ENCODE results near the gene BUB1. TPM values are rescaled to one million over a fixed set of nuclear protein-coding genes. Genes with fewer than 3 reads are reported as not detected.
A peak's percentile ranks its signal among the peaks of the same experiment; 100 is the strongest.
"Not testable (repeated sequence)": the region's sequence is repeated elsewhere in the genome, so short reads cannot be mapped to it uniquely, and the experiment has no call there.

Gene BUB1
- total RNA-seq, 1 donor from 2014 or later, result 0.88 TPM

DNA sequence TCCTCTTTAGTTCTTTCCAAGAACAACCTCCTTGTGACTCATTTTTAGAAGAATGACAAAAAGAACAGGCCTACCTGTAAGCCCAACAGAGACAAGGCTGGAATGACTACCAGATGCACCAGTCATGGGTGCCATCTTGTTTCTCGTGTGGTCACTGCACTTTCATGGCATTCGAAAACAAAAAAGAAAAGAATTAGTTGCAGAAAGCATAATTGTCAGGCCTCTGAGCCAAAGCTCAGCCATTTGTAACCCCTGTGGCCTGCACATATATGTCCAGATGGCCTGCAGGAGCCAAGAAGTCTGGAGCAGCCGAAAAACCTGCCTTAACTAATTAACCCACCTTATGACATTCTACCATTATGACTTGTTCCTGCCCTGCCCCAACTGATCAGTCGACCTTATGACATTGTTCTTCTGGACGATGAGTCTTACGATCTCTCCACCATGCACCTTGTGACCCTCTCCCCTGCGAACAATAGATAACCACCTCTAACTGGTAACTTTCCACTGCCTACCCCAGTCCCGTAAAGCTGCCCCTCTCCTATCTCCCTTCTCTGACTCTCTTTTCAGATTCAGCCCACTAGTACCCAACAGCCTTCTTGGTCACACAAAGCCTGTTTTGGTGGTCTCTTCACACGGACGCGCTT lies 13.9 kb upstream of the BUB1 start:
- no peak for ATAC-seq
- DNase-seq (ENCODE audit: low spot score), result no peak

- DNase-seq (ENCODE audit: low spot score) (no peak), ATAC-seq (peak; percentile 51)
Measured at GRCh38 chr2:110690083-110690965, 12.5 kb upstream of the BUB1 start.

DNA sequence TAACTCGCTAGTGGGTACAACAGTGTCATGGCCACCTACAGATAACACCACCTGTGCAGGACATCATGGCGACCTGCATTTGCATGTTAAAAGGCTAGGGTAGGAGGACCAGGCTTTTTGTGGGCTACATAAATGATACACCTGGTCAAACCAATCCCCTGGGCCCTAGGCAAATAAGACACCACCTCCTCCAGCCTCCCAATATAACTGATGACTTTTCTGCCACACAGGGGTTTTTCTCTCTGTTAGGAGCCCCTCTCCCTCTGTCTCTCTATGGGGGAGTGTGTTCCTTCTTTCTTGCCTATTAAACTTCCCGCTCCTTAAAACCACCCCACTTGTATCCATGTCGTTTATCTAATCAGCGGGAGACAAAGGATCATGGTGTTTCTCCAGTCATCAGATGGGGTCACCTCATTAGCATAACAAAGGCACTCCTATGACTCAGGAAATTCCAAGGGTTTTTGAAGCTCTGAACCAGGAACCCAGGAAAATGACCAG lies 10.8 kb upstream of the BUB1 start:
- no peak for ATAC-seq
- DNase-seq (ENCODE audit: low spot score), result no peak

- not testable (repeated sequence) for ATAC-seq; DNase-seq (ENCODE audit: low spot score)
Measured at GRCh38 chr2:110687775-110688484, 10.1 kb upstream of the BUB1 start.

GRCh38 chr2:110682872-110683271 lies 5.0 kb upstream of the BUB1 start:
- DNase-seq (ENCODE audit: low spot score) (no peak), ATAC-seq (no peak)

DNA sequence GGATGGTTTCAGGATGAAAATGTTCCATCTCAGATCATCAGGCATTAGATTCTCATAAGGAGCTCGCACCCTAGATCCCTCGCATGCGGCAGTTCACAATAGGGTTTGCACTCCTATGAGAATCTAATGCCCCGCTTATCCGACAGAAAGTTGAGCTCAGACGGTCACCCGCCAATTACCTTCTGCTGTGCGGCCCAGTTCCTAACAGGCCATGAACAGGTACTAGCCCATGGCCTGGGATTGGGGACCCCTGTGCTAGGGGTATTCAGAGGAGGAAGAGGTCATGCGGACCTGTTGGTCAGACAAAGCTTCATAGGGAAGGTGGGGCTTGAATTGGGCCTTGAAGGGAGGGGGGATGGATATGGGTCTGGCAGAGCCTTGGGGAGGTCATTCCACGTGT lies 4.4 kb upstream of the BUB1 start:
- ATAC-seq, result no peak
- DNase-seq (ENCODE audit: low spot score), result no peak

DNA sequence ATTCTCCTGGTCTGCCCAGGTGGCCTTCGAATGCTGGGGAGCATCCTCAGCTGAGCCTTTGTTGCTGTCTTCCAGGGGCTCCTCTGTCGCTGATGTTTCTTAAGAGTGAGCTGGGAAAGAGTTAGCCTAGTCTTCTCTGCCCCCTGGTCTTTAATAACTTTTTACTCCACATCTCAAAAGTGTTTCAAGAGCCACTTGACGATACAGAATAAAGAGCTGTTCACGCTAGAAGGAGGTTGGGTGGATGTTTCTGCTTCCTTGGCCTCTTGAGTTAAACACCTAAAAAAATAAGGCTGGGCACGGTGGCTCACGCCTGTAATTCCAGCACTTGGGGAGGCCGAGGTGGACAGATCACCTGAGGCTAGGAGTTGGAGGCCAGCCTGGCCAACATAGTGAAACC lies 2.8 kb upstream of the BUB1 start:
- DNase-seq (ENCODE audit: low spot score), result no peak
- no peak for ATAC-seq

- DNase-seq (ENCODE audit: low spot score) (no peak), ATAC-seq (no peak)
Measured at GRCh38 chr2:110679865-110680264, 2.0 kb upstream of the BUB1 start.

- ATAC-seq, result no peak
- no peak for DNase-seq (ENCODE audit: low spot score)
Measured at GRCh38 chr2:110679337-110679707, 1.5 kb upstream of the BUB1 start.

DNA sequence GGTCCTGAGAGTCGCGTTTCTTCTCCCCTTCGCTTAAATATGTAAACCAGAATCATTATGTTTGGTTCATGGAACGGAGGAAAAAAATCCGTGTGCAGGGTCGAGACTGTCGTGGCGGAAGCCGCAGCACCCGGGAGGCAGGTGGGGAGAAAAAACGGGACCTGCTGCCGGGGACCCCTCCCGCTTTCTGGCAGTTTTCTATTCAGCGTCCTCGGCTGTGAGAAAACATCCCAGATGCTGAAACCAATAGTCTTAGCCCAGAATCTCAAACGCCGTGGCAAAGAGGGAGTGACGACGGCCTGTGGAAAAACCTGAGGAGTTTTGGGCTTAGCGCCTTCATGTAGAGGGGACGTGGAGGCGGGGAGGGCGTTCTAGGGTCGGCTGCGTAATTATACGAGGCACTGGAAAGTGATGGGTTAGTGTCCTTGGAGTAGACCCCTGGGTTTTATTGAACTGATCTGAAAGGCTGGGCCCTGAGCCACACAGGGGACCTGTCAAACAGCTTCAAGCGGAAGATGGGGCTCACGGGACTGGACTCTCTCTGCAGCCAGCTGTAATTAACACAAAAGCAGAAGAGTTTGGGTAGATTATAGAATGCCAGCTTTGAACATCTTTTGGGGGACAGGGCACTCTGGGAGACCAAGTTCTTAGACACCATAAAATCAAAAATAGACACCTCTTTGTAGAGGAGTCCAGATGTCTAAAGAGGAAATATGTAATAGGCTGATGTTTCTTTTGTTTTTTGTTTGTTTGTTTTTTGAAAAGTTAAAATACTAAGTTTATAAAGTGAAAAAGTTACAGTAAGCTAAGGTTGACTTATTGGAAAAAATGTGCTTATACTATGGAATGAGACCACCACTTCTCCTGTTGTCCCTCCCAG lies 834 bp upstream of the BUB1 start:
- DNase-seq (ENCODE audit: low spot score), result no peak
- ATAC-seq, result peak; percentile 29

DNA sequence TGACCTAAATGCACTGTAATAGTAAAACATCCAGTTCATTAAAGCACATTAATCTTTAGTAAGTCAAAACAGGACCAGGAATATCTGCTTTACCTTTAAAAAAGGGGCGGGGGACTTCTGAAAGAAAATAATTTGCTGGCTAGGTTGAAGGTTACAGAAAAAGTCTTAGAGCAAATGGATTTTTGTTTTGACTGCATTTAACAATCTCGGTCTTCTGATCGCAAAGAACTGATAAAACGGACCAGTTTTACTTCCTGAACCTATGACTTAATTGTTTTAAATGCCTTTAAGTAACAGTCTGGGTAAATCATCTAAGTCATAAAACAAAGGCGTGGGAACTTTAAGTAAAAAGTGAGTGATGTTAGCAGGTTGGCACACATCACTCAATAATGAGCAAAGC lies 783 bp downstream of the BUB1 start:
- no peak for DNase-seq (ENCODE audit: low spot score)
- no peak for ATAC-seq

GRCh38 chr2:110675679-110676078 lies 2.2 kb downstream of the BUB1 start:
- DNase-seq (ENCODE audit: low spot score), result no peak
- no peak for ATAC-seq

DNA sequence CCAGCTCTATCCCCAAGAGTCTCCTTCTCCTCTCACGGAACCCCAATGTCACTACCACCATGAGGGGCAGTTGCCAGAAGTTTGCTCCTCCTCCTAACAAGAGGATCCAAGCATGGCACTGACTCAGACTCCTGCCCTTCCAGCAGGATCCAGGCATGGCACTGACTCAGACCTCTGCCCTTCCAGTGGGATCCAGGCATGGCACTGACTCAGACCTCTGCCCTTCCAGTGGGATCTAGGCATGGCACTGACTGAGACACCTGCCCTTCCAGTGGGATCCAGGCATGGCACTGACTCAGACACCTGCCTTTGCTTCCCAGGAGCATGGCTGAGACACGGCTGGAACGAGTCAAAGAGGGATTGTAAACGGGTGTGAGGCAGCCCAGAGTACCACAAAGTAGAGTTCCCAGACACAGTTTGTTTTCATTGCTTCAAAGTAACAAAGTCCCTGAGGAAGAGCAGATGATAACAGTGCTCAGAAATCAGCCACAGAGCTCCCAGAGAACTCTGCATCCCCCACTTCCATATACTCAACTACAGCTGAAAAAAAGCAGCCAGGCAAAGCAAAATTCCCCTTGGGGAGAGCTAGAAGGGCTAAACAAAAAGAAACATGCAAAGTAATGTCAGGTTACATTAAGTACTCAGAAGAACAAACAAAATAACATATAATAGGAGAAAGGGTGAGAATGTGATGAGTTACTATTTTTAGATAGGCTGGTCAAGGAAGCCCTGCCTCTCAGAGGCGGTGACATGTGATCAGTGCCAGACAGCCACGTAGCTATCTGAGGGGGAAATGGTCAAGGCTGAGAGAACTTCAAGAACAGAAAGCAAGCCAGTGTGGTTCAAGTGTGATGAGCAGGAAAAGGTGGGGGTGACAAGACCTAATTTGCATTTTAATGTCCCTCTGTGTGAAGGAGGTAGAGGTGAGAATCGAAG lies 3.0 kb downstream of the BUB1 start:
- ATAC-seq, result no peak
- no peak for DNase-seq (ENCODE audit: low spot score)

DNA sequence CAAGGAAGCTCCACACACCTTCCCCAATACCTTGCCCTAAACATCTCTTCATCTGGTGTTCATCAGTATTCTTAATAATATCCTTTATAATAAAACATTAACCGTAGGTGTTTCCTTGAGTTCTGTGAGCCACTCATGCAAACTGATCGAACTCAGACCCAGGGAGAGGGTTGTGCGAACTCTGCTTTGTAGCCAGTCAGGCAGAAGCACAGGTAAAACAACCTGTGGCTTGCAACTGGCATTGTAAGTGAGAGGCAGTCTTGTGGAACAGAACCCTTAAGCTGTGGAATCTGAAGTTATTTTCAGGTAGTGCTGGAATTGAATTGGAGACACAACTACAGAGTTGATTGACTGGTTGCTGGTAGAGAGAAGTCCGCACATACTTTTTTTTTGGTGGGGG lies 4.7 kb downstream of the BUB1 start:
- ATAC-seq, result no peak
- no peak for DNase-seq (ENCODE audit: low spot score)

DNA sequence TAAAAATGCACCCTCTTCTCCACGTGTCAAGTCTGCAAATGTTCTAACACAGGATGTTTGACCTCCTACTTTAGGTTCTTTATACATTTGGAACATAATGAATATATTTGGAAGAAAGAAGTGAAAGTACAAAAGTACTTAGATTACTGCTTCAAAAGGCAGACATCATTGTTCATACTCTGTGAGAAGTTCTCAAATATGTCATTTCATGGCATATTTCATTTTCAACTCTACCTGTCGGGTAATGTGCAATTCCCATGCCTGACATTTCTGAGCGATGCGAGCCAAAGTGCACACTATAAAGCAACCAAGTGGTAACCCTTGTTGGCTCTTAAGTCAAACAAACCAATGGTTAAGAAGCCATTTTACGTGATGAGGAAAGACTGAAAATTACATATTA lies 7.0 kb downstream of the BUB1 start:
- DNase-seq (ENCODE audit: low spot score) (no peak), ATAC-seq (no peak)

GRCh38 chr2:110669079-110669478 lies 8.8 kb downstream of the BUB1 start:
- no peak for ATAC-seq
- DNase-seq (ENCODE audit: low spot score), result no peak

DNA sequence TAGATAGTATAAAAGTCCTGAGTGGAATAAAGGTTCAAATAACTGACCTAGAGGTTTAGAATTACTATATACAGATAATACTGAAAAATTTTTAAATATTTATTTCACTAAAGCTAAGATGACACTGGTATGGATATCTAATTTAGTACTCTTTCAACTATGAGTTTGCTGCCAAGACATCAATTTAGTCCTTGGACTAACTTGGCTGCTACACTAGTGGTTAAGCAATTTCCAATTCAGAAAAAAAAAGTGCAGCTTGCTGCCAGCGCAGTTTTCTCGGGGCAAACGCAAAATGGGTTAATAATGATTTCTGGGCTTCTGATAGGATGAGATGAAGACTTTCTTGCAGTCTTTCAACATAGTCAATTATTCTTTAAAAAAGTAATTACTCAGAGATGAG lies 10.8 kb downstream of the BUB1 start:
- ATAC-seq (peak; percentile 57), DNase-seq (ENCODE audit: low spot score) (no peak)

GRCh38 chr2:110664135-110664534 lies 13.7 kb downstream of the BUB1 start:
- no peak for ATAC-seq
- no peak for DNase-seq (ENCODE audit: low spot score)

DNA sequence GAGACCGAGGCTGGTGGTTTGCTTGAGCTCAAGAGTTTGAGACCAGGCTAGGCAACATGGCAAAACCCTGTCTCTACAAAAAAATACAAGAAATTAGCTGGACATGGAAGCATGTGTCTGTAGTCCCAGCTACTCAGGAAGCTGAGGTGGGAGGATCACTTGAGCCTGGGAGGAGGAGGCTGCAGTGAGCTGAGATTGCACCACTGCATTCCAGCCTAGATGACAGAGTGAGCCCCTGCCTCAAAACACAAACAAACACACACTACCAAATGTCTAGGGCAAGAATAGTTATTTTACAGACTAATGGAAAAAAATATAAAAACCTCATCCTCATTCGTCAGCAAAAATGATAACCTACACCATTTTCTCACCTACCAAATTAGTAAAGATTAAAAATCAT lies 15.3 kb downstream of the BUB1 start:
- DNase-seq (ENCODE audit: low spot score) (no peak), ATAC-seq (no peak)

DNA sequence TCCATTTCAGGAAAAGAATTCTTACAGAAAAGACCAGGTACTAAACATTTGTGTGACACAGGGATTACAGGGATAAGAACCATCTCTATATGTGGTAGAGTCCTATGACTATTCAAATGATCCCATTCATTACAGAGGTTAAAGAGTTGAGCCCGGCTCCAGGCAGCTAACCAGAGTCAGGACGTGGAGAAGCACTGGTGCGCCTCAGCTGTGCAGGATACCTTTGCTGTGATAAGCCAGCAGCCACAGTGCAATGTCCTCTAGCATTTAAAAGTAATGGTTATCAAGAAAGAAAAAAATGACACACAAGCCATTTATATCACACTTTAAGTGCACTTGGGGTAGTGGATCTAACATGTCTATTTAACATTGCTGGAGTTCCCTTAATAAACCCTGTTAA lies 17.3 kb downstream of the BUB1 start:
- no peak for DNase-seq (ENCODE audit: low spot score)
- no peak for ATAC-seq
